Tibial artery (tissue), 4 donors: Measurements from ENCODE around the gene ATP2B1.

ENCODE experiments used
- DNase-seq, 2 donors: peaks; one replicate each; pipeline ENCODE4 v3.0.0-alpha.2; 2019
- H3K27ac ChIP-seq, 2 donors: fragments of 200-600 bp; sonication (generic) in 1 of 2; 1 replicate in 1 of 2; 2 replicates in 1 of 2; pipeline ENCODE4 v1.5.1; 2018 to 2019; ENCODE audit warnings: mild to moderate bottlenecking in 1 of 2
- H3K27me3 ChIP-seq, 2 donors: fragments of 200-600 bp; sonication (generic) in 1 of 2; one replicate each; pipeline versions ENCODE4 v1.5.1 to v1.6.0; 2016 to 2019
- H3K36me3 ChIP-seq, 3 donors: fragments of 200-600 bp; sonication (generic) in 2 of 3; one replicate each; pipeline ENCODE4 v1.5.1; 2016 to 2019; ENCODE audit warnings: mild to moderate bottlenecking in 2 of 3
- H3K4me1 ChIP-seq, 4 donors: fragments of 200-600 bp; sonication (generic) in 2 of 4; 1 replicate in 3 of 4; 2 replicates in 1 of 4; pipeline ENCODE4 v1.5.1; 2016 to 2019
- H3K4me3 ChIP-seq, 2 donors: fragments of 200-600 bp; sonication (generic) in 1 of 2; 1 replicate in 1 of 2; 2 replicates in 1 of 2; pipeline ENCODE4 v1.5.1; 2018 to 2019; ENCODE audit warnings: mild to moderate bottlenecking in 2 of 2
- H3K9me3 ChIP-seq, 3 donors: fragments of 200-600 bp; sonication (generic) in 1 of 3; one replicate each; pipeline ENCODE4 v1.5.1; 2016 to 2019
- CTCF ChIP-seq, 2 experiments: fragments of 200-600 bp in 1 of 2; fragments of 450-650 bp in 1 of 2; IDR thresholded peaks; one replicate each; pipeline ENCODE4 v1.5.1; 2017 to 2019; ENCODE audit warnings: antibody characterized with exemption in 2 of 2, mild to moderate bottlenecking in 1 of 2, moderate library complexity in 1 of 2
- intact Hi-C: fragments of 100-400 bp; cut with DNase I; formaldehyde crosslinking; loops from one replicate; pipeline ENCODE4 v1.15.0; 2023; ENCODE audit warnings: low total_unique reads

The ATP2B1 gene

GRCh38 chr12:89689306-89689705 lies 19.3 kb downstream of the ATP2B1 start:
- H3K27me3 ChIP-seq: no peaks in the 10 kb centered on the region
- no peaks in the 10 kb centered on the region for H3K9me3 ChIP-seq
- H3K4me1 ChIP-seq: no peaks in the 10 kb centered on the region
- TF ChIP-seq CTCF (IDR thresholded peaks at IDR 0.05): no peak
- H3K27ac ChIP-seq: no peak overlapping the region
- DNase-seq: no peak
- no peaks in the 10 kb centered on the region for H3K36me3 ChIP-seq
- no peak overlapping the region for H3K4me3 ChIP-seq
- intact Hi-C loops: no loop called here

- Histone ChIP-seq H3K27me3 (no peaks in the 10 kb centered on the region), H3K9me3 (peaks cover 0 to 6% (median 3%) of the 10 kb centered on the region in 3 donors)
- intact Hi-C loops: no loop called here
Observed at GRCh38 chr12:89686311-89686710, 22.3 kb downstream of the ATP2B1 start.

GRCh38 chr12:89685363-89685972 lies 23.2 kb downstream of the ATP2B1 start:
- H3K27ac ChIP-seq: no peak overlapping the region
- H3K9me3 ChIP-seq: peaks cover 0 to 10% (median 3%) of the 10 kb centered on the region in 3 donors
- TF ChIP-seq CTCF (IDR thresholded peaks at IDR 0.05): no peak
- H3K4me1 ChIP-seq: no peaks in the 10 kb centered on the region
- no peaks in the 10 kb centered on the region for H3K36me3 ChIP-seq
- no peaks in the 10 kb centered on the region for H3K27me3 ChIP-seq
- no peak for DNase-seq
- intact Hi-C loops: no loop called here
- no peak overlapping the region for H3K4me3 ChIP-seq

More at GRCh38 chr12:89686311-89686710, 22.3 kb downstream of the ATP2B1 start:
- no peak for DNase-seq
- TF ChIP-seq CTCF (IDR thresholded peaks at IDR 0.05): no peak
- H3K4me1 ChIP-seq: no peaks in the 10 kb centered on the region
- H3K36me3 ChIP-seq: no peaks in the 10 kb centered on the region
- no peak overlapping the region for H3K27ac ChIP-seq
- no peak overlapping the region for H3K4me3 ChIP-seq

- Histone ChIP-seq H3K36me3 (no peaks in the 10 kb centered on the region), H3K27ac (no peak overlapping the region), H3K9me3 (peaks cover 0 to 11% (median 3%) of the 10 kb centered on the region in 3 donors), H3K4me1 (peaks cover 0 to 7% (median under 1%) of the 10 kb centered on the region in 4 donors), H3K27me3 (no peaks in the 10 kb centered on the region), H3K4me3 (no peak overlapping the region)
- no peak for DNase-seq
- intact Hi-C loops: no loop called here
- no peak for TF ChIP-seq CTCF (IDR thresholded peaks at IDR 0.05)
Observed at GRCh38 chr12:89684136-89684535, 24.5 kb downstream of the ATP2B1 start.

GRCh38 chr12:89682284-89682683 lies 26.4 kb downstream of the ATP2B1 start:
- no peak overlapping the region for H3K27ac ChIP-seq
- H3K9me3 ChIP-seq: peaks cover 0 to 11% (median 3%) of the 10 kb centered on the region in 3 donors
- H3K4me3 ChIP-seq: no peak overlapping the region
- H3K36me3 ChIP-seq: no peaks in the 10 kb centered on the region
- H3K27me3 ChIP-seq: no peaks in the 10 kb centered on the region
- H3K4me1 ChIP-seq: peaks cover 0 to 15% (median 2%) of the 10 kb centered on the region in 4 donors
- intact Hi-C loops: no loop called here
- DNase-seq: no peak
- no peak for TF ChIP-seq CTCF (IDR thresholded peaks at IDR 0.05)
